H1 (cell line): Measurements from ENCODE around the gene DLL1. TPM values are rescaled to one million over a fixed set of nuclear protein-coding genes. Genes with fewer than 3 reads are reported as not detected.

ENCODE experiments used
- CTCF ChIA-PET: fragments of 300-600 bp; sonication (Branson Sonifier 250); formaldehyde crosslinking; loops from one replicate; lab custom pipeline; 2021; ENCODE audit not compliant: partially characterized antibody; lab: Charles Lee
- POLR2A ChIA-PET: fragments of 300-600 bp; sonication (Branson Sonifier 250); formaldehyde crosslinking; loops from one replicate; lab custom pipeline; 2021; ENCODE audit warnings: inconsistent platforms; ENCODE audit not compliant: partially characterized antibody; lab: Charles Lee
- DNase-seq, 2 experiments: peaks; one replicate each; pipeline versions ENCODE4 v3.0.0 to v3.0.0-alpha.2; 2010 to 2022; ENCODE audit warnings: low spot score in 2 of 2, low read depth in 1 of 2, mixed read lengths in 1 of 2
- FAIRE-seq: peaks from 2 replicates; lab custom pipeline; 2011; peaks lifted over from hg19 to GRCh38; lab: Jason Lieb, UNC
- H2AFZ ChIP-seq: 2 replicates; pipeline ENCODE4 v1.8.1; 2012; ENCODE audit warnings: low read length, inconsistent platforms
- H2AK5ac ChIP-seq: 2 replicates; pipeline ENCODE4 v1.6.1; 2013; ENCODE audit warnings: low read depth, low read length
- H2BK120ac ChIP-seq: replicated peaks from 2 replicates; pipeline ENCODE3; 2013; ENCODE audit warnings: low read depth, low read length, inconsistent platforms
- H2BK12ac ChIP-seq: 2 replicates; pipeline ENCODE4 v1.6.1; 2013; ENCODE audit warnings: low read depth, low read length
- H2BK15ac ChIP-seq: 2 replicates; pipeline ENCODE4 v1.6.1; 2013; ENCODE audit warnings: low read length
- H2BK20ac ChIP-seq: 2 replicates; pipeline ENCODE4 v1.6.1; 2013; ENCODE audit warnings: low read length
- H2BK5ac ChIP-seq: 2 replicates; pipeline ENCODE4 v1.6.1; 2013; ENCODE audit warnings: low read depth, low read length
- H3K14ac ChIP-seq: 2 replicates; pipeline ENCODE4 v1.6.1; 2013; ENCODE audit warnings: inconsistent platforms; ENCODE audit not compliant: insufficient read length
- H3K18ac ChIP-seq: 2 replicates; pipeline ENCODE4 v1.6.1; 2013; ENCODE audit warnings: low read length; ENCODE audit errors: extremely low read depth
- H3K23ac ChIP-seq: 2 replicates; pipeline ENCODE4 v1.6.1; 2013; ENCODE audit warnings: inconsistent platforms; ENCODE audit not compliant: insufficient read length
- H3K23me2 ChIP-seq: 2 replicates; pipeline ENCODE4 v1.6.1; 2013; ENCODE audit warnings: low read depth, low read length
- H3K27ac ChIP-seq: 2 replicates; pipeline ENCODE4 v1.6.1; 2011; ENCODE audit warnings: low read depth, low read length, inconsistent platforms
- H3K27me3 ChIP-seq, 4 experiments: replicated peaks in 1 of 4; 1 replicate in 1 of 4; 2 replicates in 3 of 4; pipeline versions ENCODE4 v1.6.1 to v1.8.1; 2011 to 2013; ENCODE audit warnings: low read length in 3 of 4, mild to moderate bottlenecking in 3 of 4, inconsistent platforms in 2 of 4, mixed read lengths in 2 of 4, moderate library complexity in 1 of 4; ENCODE audit not compliant: control insufficient read depth in 3 of 4, insufficient read depth in 3 of 4; ENCODE audit errors: extremely low read depth in 1 of 4
- H3K36me3 ChIP-seq, 4 experiments: 2 replicates each; pipeline versions ENCODE4 v1.6.1 to v1.8.1; 2011 to 2013; ENCODE audit warnings: mild to moderate bottlenecking in 4 of 4, low read length in 3 of 4, moderate library complexity in 2 of 4, control low read depth in 1 of 4, inconsistent platforms in 1 of 4; ENCODE audit not compliant: insufficient read depth in 4 of 4, control insufficient read depth in 2 of 4
- H3K4ac ChIP-seq: replicated peaks from 2 replicates; pipeline ENCODE3; 2013; ENCODE audit warnings: low read length, low read depth, mixed read lengths, inconsistent platforms; ENCODE audit not compliant: insufficient read length
- H3K4me1 ChIP-seq, 4 experiments: replicated peaks in 1 of 4; 1 replicate in 1 of 4; 2 replicates in 3 of 4; pipeline versions ENCODE4 v1.6.1 to v1.8.1; 2011 to 2013; ENCODE audit warnings: low read length in 3 of 4, inconsistent platforms in 2 of 4, mixed read lengths in 1 of 4; ENCODE audit not compliant: insufficient read depth in 4 of 4, control insufficient read depth in 3 of 4
- H3K4me2 ChIP-seq, 2 experiments: 2 replicates each; pipeline versions ENCODE4 v1.6.1 to v1.8.1; 2011 to 2013; ENCODE audit warnings: low read depth in 2 of 2, low read length in 2 of 2, control low read depth in 1 of 2, inconsistent platforms in 1 of 2, mild to moderate bottlenecking in 1 of 2; ENCODE audit not compliant: insufficient read depth in 1 of 2
- H3K4me3 ChIP-seq, 4 experiments: fragments of 200-600, 300-600 bp in 1 of 4; sonication (generic), shearing (Covaris generic), sonication (Bioruptor Twin) in 1 of 4; 2 replicates each; pipeline versions ENCODE4 v1.5.1 to v1.8.1; 2011 to 2016; ENCODE audit warnings: low read length in 4 of 4, low read depth in 3 of 4, control low read depth in 2 of 4, inconsistent platforms in 2 of 4, mild to moderate bottlenecking in 2 of 4, mixed read lengths in 1 of 4, moderate library complexity in 1 of 4; ENCODE audit not compliant: insufficient read depth in 2 of 4; ENCODE audit errors: extremely low read depth in 1 of 4
- H3K56ac ChIP-seq: replicated peaks from 2 replicates; pipeline ENCODE3; 2013; ENCODE audit warnings: low read depth, mild to moderate bottlenecking, mixed read lengths, low read length, inconsistent platforms; ENCODE audit not compliant: insufficient read length
- H3K79me1 ChIP-seq: 2 replicates; pipeline ENCODE4 v1.6.1; 2013; ENCODE audit warnings: low read depth, low read length, control low read depth
- H3K79me2 ChIP-seq, 2 experiments: 2 replicates each; pipeline versions ENCODE4 v1.6.1 to v1.8.1; 2012 to 2013; ENCODE audit warnings: low read length in 2 of 2, mild to moderate bottlenecking in 2 of 2, inconsistent platforms in 1 of 2; ENCODE audit not compliant: insufficient read depth in 2 of 2, control insufficient read depth in 1 of 2
- H3K9ac ChIP-seq, 4 experiments: replicated peaks in 1 of 4; 1 replicate in 1 of 4; 2 replicates in 3 of 4; pipeline versions ENCODE4 v1.6.1 to v1.8.1; 2011 to 2013; ENCODE audit warnings: low read depth in 3 of 4, low read length in 3 of 4, control low read depth in 2 of 4, mild to moderate bottlenecking in 2 of 4, moderate library complexity in 2 of 4, inconsistent platforms in 1 of 4; ENCODE audit errors: extremely low read depth in 1 of 4
- H3K9me3 ChIP-seq, 2 experiments: 2 replicates each; pipeline versions ENCODE4 v1.6.1 to v1.8.1; 2012 to 2013; ENCODE audit warnings: mild to moderate bottlenecking in 2 of 2, moderate library complexity in 2 of 2, control low read depth in 1 of 2, inconsistent platforms in 1 of 2, low read depth in 1 of 2, low read length in 1 of 2, mixed read lengths in 1 of 2; ENCODE audit not compliant: insufficient read depth in 2 of 2
- H4K20me1 ChIP-seq, 2 experiments: replicated peaks in 1 of 2; 2 replicates each; pipeline versions ENCODE3 to v1.8.1; 2011 to 2013; ENCODE audit warnings: inconsistent platforms in 2 of 2, low read length in 2 of 2, mild to moderate bottlenecking in 1 of 2; ENCODE audit not compliant: insufficient read depth in 2 of 2, control insufficient read depth in 1 of 2
- H4K5ac ChIP-seq: 2 replicates; pipeline ENCODE4 v1.6.1; 2013; ENCODE audit warnings: low read length, low read depth, mixed read lengths, inconsistent platforms; ENCODE audit not compliant: insufficient read length
- H4K8ac ChIP-seq: 2 replicates; pipeline ENCODE4 v1.8.0; 2013; ENCODE audit warnings: mild to moderate bottlenecking, moderate library complexity, low read length, inconsistent platforms; ENCODE audit not compliant: insufficient read depth; ENCODE audit errors: extremely low read depth
- H4K91ac ChIP-seq: replicated peaks from 2 replicates; pipeline ENCODE3; 2013; ENCODE audit warnings: low read length, mixed read lengths, inconsistent platforms; ENCODE audit not compliant: insufficient read length
- ASH2L ChIP-seq: fragments of 200-600, 300-600 bp; sonication (generic); IDR thresholded peaks from one replicate; pipeline ENCODE4 v1.7.1; 2017; ENCODE audit warnings: low read length
- CBX5 ChIP-seq: fragments of 300-800, 300-1000 bp; sonication (generic); IDR thresholded peaks from 2 replicates; pipeline ENCODE4 v1.7.1; 2016; ENCODE audit warnings: antibody characterized with exemption, low read length, low read depth
- EZH2 ChIP-seq: fragments of 200-600 bp; sonication (generic); IDR thresholded peaks from 2 replicates; pipeline ENCODE4 v1.7.1; 2012; ENCODE audit warnings: low read depth, mild to moderate bottlenecking, moderate library complexity, low read length, inconsistent platforms; ENCODE audit not compliant: severe bottlenecking
- GABPA ChIP-seq: IDR thresholded peaks from 2 replicates; pipeline ENCODE4 v1.6.1; 2011; ENCODE audit warnings: mild to moderate bottlenecking, low read length, moderate library complexity, borderline replicate concordance; ENCODE audit not compliant: insufficient read depth
- SUZ12 ChIP-seq: fragments of 200-600 bp; sonication (generic); IDR thresholded peaks from 2 replicates; pipeline ENCODE4 v1.6.1; 2012; ENCODE audit warnings: mild to moderate bottlenecking, inconsistent platforms, low read length, moderate library complexity, mixed read lengths
- YY1 ChIP-seq: IDR thresholded peaks from 2 replicates; pipeline ENCODE4 v1.6.1; 2011; ENCODE audit warnings: low read depth, mild to moderate bottlenecking, low read length
- WGBS, 2 experiments: shearing (Covaris generic) in 1 of 2; methylation state at CpG; one replicate each; pipeline versions ENCODE4 v1.1.6 to v1.1.7; 2013 to 2015; ENCODE audit warnings: low lambda C conversion rate in 2 of 2, mixed read lengths in 2 of 2, inconsistent platforms in 1 of 2, low coverage in 1 of 2, missing lambda C conversion rate in 1 of 2; ENCODE audit not compliant: insufficient replicate concordance in 2 of 2, insufficient coverage in 1 of 2, insufficient read length in 1 of 2; ENCODE audit errors: extremely low coverage in 1 of 2, missing lambda C conversion rate in 1 of 2; 5-methylcytosine and 5-hydroxymethylcytosine counted together
- polyA plus RNA-seq, 7 experiments: library from polyadenylated mRNA; depleted of rRNA in 3 of 7; stranded (reverse) in 5 of 7; unstranded in 2 of 7; fragments of >200 nt in 5 of 7; fragments of 200-250 nt in 2 of 7; gene quantifications; 1 replicate in 5 of 7; 2 replicates in 1 of 7; 4 replicates in 1 of 7; pipeline versions ENCODE4 v1.2.1 to v1.2.3, GENCODE V29; 2011 to 2013; ENCODE audit warnings: missing spikeins in 2 of 7, mixed read lengths in 2 of 7
- total RNA-seq: library from RNA; stranded (reverse); fragmentation: NEBNext Ultra II Directional; extraction: Animal tissue kit (Norgen Biotek cat#: 25700); gene quantifications from 2 replicates; pipeline ENCODE4 v1.2.1, GENCODE V29; 2021

Gene DLL1
- total and polyA plus RNA-seq, 2 of the 8 experiments (the other 6 are each of a cell fraction or from before 2014, with no cell fraction given) = 1.7 to 3.8 TPM

DNA sequence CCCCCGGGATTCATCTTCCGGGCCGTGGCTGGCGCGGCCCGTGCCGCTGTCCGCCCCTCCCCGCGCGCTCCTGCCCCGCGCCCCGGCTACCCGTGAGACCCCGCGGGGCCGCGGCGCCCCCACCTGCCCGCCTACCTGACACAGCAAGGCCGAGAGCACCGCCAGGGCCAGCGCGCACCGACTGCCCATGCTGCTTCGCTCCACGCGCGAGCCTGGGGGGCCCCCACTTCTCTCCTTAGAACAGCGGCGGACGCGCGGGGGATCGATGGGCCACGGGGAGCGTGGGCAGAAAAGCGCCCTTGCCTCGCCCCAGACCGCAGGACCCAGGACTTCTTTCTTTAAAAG is 955 bp downstream of the DLL1 start:
- Histone ChIP-seq H3K9ac (no peak overlapping the region), H3K4me1 (peaks cover 21 to 53% (median 28%) of the 10 kb centered on the region in 4 experiments), H2BK120ac (no peak overlapping the region), H3K4me3 (peak overlapping the region; percentile 44 to 71 (median 50)), H3K23ac (no peak overlapping the region), H3K79me2 (no peaks in the 10 kb centered on the region), H2AFZ (no peak overlapping the region), H2AK5ac (no peak overlapping the region), H4K20me1 (peaks cover 12 to 16% of the 10 kb centered on the region in 2 experiments), H3K18ac (no peak overlapping the region; the same call in 1 of the 2 replicates), H3K23me2 (peaks cover 23% of the 10 kb centered on the region; the same call in 1 of the 2 replicates), H2BK12ac (no peak overlapping the region), H3K36me3 (peaks cover 2 to 21% (median 7%) of the 10 kb centered on the region in 4 experiments; a peak in 4 of 8 replicates), H3K14ac (no peak overlapping the region), H4K8ac (peak overlapping the region; percentile 69; the same call in 1 of the 2 replicates), H3K27ac (no peak overlapping the region), H2BK5ac (no peak overlapping the region), H3K4me2 (peak overlapping the region; percentile 86 to 94), H3K9me3 (no peaks in the 10 kb centered on the region), H3K79me1 (no peaks in the 10 kb centered on the region), H3K56ac (no peak overlapping the region), H4K91ac (no peak overlapping the region), H2BK20ac (no peak overlapping the region), H3K4ac (no peak overlapping the region), H4K5ac (no peak overlapping the region), H3K27me3 (peaks cover 51 to 92% (median 84%) of the 10 kb centered on the region in 4 experiments), H2BK15ac (no peak overlapping the region)
- TF ChIP-seq EZH2 = peak; percentile 40
- TF ChIP-seq GABPA = no peak
- TF ChIP-seq SUZ12 = peak; percentile 65; the same call in 1 of the 2 replicates
- TF ChIP-seq CBX5 = no peak
- peak; percentile 26 for TF ChIP-seq ASH2L
- no peak for TF ChIP-seq YY1
- ChIA-PET CTCF (interaction anchor here (0.8 to 1.5 kb wide), 2 partner anchors 14 to 240 kb away, joined by 3 to 4 read pairs; no protein-coding TSS in a partner anchor), POLR2A (interaction anchor here (0.6 to 3.3 kb wide), 11 partner anchors 11 to 468 kb away, joined by 3 to 17 read pairs (median 4); partner anchors contain the start of gene FAM120B)
- no peak for FAIRE-seq
- no peak for DNase-seq
- 4% methylated on average over 19 of the region's 41 CpGs; no CpG with 5 or more reads in 1 of the 2 experiments for WGBS, 2 experiments
